Activated B cell treated with CpG ODN at 0.5 μM for 24 hours (primary cell): ENCODE measurements around the gene PRKX. TPM values are rescaled to one million over a fixed set of nuclear protein-coding genes. Genes with fewer than 3 reads are reported as not detected.
"Not testable (repeated sequence)": the region's sequence is repeated elsewhere in the genome, so short reads cannot be mapped to it uniquely, and the experiment has no call there.

Experiments used
- ATAC-seq: fragments of 200-7000 bp; cut with Tn5 transposase; one replicate; pipeline ENCODE4 v1.10.0; 2021; ENCODE audit warnings: low read depth, mild to moderate bottlenecking, moderate library complexity
- CTCF ChIA-PET: fragments of 350-600 bp; sonication (Branson Sonifier 250); formaldehyde crosslinking; loops from one replicate; lab custom pipeline; 2021; ENCODE audit warnings: antibody characterized with exemption; lab: Charles Lee
- POLR2A ChIA-PET: fragments of 350-600 bp; sonication (Branson Sonifier 250); formaldehyde crosslinking; loops from one replicate; lab custom pipeline; 2021; ENCODE audit warnings: antibody characterized with exemption; lab: Charles Lee
- DNase-seq: peaks from one replicate; pipeline ENCODE4 v3.0.0; 2022
- H3K27ac Mint-ChIP-seq: one replicate; pipeline ENCODE4 v1.8.0; 2020; ENCODE audit warnings: mixed read lengths
- H3K27me3 Mint-ChIP-seq: one replicate; pipeline ENCODE4 v1.8.0; 2021; ENCODE audit warnings: mixed read lengths
- H3K36me3 Mint-ChIP-seq: one replicate; pipeline ENCODE4 v1.8.0; 2021; ENCODE audit warnings: low read depth, mixed read lengths
- H3K4me1 Mint-ChIP-seq: one replicate; pipeline ENCODE4 v1.8.0; 2021; ENCODE audit warnings: mixed read lengths
- H3K4me3 Mint-ChIP-seq: one replicate; pipeline ENCODE4 v1.8.0; 2020; ENCODE audit warnings: mild to moderate bottlenecking, mixed read lengths
- H3K9me3 Mint-ChIP-seq: one replicate; pipeline ENCODE4 v1.8.0; 2020; ENCODE audit warnings: mixed read lengths
- CTCF ChIP-seq: fragments of 200-600 bp; IDR thresholded peaks from one replicate; pipeline ENCODE4 v1.8.0; 2022; ENCODE audit warnings: antibody characterized with exemption, mild to moderate bottlenecking
- intact Hi-C: fragments of 100-400 bp; cut with micrococcal nuclease; formaldehyde crosslinking; loops from one replicate; pipeline ENCODE4 v1.15.1; 2024
- total RNA-seq: library from RNA; stranded (reverse); gene quantifications from 2 replicates; pipeline ENCODE4 v1.2.3, GENCODE V29; 2022

The PRKX gene
- total RNA-seq: 23.9 and 24.3 TPM in 2 replicates

DNA sequence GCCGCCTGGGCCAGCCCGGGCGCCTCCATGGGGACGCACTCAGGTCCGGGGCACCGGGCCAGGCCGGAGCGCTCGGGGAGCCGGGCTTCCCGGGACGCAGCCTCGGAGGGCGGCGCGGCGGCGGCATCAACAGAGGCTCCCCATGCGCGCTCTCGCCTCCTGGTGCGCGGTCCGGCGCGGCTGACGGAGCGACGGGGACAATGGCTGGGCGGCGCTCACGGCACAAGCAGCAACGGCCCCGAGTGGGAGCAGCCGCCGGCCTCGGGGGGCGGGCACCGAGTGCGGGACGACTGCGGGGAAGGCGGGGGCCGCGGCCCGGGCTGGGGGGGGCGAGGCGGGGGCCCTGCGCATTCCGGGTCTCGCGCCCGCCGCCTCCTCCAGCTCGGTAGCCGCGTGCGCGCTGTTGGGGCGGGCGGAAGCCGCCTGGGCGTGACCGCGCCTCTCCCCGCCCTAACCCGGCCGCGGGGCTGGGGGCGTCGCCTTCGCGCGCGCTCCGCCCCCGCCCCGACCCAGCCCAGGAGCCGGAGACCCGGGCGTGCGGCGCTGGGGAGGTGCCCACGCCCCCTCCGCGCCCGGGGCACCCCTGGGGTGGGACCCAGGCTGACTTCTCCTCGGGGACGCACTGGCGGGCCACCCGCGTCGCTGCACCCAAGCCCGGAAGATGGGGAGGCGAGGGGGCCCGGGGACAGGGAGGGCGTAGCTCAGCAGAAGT lies at the start of gene PRKX:
Gene PRKX (minus strand): TSS at position 425 of the 712 bp plus-strand sequence. CDS start 396 bp downstream, at position 29.
- DNase-seq (peak; percentile 65), ATAC-seq (peak; percentile 83)
- H3K4me3 Mint-ChIP-seq: peak within 1 kb of the TSS; percentile 91
- H3K36me3 Mint-ChIP-seq: peaks cover 3% of the 10 kb centered on the region
- intact Hi-C loops: loop anchor here (1.0 to 5.0 kb wide), 4 partner anchors 61 to 1224 kb away; partner anchors contain the start of gene CD99
- no peak for TF ChIP-seq CTCF
- peaks cover 20% of the 10 kb centered on the region for H3K4me1 Mint-ChIP-seq
- no peaks in the 10 kb centered on the region for H3K9me3 Mint-ChIP-seq
- ChIA-PET POLR2A (interaction anchor here (0.6 to 1.7 kb wide), 7 partner anchors 13 to 103 kb away, joined by 3 to 14 read pairs (median 3); no protein-coding TSS in a partner anchor), CTCF (no interaction called here)
- peak within 1 kb of the TSS; percentile 73 for H3K27ac Mint-ChIP-seq
- H3K27me3 Mint-ChIP-seq: no peaks in the 10 kb centered on the region

DNA sequence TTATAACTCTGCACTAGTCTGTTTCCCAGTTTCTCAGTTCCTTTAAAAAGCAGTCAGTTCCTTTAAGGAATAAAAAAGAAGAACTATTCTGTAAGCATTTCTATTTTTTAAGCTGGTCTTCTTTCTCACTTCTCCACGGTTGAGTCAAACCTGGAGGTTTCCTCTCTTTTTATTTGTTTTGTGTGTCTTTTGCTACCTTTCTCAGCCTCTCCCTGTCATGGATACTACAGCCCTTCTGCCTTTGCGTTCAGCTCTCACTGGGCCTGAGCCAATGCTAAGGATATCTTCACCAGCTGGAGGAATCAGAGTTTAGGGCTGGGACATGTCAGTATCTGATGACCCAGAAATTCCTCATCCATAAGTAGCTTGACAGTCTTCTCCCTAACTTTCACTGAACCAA lies 49.7 kb upstream of the PRKX start:
- Mint-ChIP-seq H3K9me3 (no peaks in the 10 kb centered on the region), H3K4me1 (no peaks in the 10 kb centered on the region), H3K27ac (no peak overlapping the region), H3K36me3 (no peaks in the 10 kb centered on the region), H3K4me3 (no peak overlapping the region), H3K27me3 (no peaks in the 10 kb centered on the region)
- DNase-seq (no peak), ATAC-seq (no peak)
- TF ChIP-seq CTCF: no peak
- CTCF ChIA-PET: no interaction called here
- intact Hi-C loops: no loop called here
- POLR2A ChIA-PET: no interaction called here

DNA sequence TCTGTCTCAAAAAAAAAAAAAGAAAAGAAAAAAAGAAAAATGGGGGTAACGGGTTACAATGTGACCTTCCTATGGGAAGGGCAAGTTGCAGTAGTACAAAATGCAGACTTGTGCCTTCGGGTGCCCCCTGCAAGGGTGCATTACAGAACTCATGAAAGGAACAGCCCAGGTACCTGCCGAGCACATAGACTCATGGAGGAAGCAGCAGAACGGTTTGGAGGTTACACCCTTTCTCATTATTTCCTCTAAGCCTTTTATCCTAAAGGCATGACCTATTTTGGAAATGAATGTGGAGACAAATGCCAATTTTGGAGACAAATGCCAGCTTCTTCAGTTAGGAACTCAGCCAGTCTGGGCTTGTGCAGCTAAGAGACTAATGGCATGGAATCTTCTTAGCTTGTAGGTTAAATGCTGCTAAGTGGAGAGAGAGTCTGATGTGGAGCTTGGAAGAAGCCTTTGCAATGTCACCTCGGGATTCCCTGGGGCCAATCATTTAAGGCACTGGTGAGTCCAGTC lies 44.1 kb upstream of the PRKX start:
- no peak for ATAC-seq
- Mint-ChIP-seq H3K9me3 (no peaks in the 10 kb centered on the region), H3K27ac (no peak overlapping the region), H3K4me3 (no peak overlapping the region), H3K36me3 (no peaks in the 10 kb centered on the region), H3K4me1 (no peaks in the 10 kb centered on the region), H3K27me3 (no peaks in the 10 kb centered on the region)
- CTCF ChIA-PET: no interaction called here
- POLR2A ChIA-PET: no interaction called here
- no peak for DNase-seq
- no peak for TF ChIP-seq CTCF
- intact Hi-C loops: no loop called here

DNA sequence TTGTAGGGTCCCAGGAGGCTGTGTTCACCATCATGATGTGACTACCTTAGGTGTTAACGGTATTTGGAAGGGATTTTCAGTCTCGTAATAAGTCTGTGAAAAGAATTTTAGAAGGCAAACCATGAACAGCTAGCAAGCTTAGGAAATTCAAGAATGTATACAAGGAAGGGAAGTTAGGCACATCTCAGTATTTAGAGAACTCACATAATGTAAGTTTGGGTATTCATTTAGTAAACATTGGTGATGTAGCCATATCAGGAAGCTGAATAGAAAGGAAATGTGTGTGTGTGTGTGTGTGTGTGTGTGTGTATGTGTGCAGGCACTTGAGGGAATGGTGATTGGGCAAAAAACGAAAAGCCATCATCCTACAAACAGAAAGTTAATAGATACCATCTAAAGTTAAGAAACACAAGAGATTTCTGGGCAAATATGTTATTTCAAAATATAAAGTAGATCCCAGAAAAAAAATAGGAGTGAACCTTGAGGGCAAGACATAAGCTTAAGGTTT lies 34.7 kb upstream of the PRKX start:
- no peaks in the 10 kb centered on the region for H3K27me3 Mint-ChIP-seq
- ATAC-seq (no peak), DNase-seq (no peak)
- peaks cover 4% of the 10 kb centered on the region for H3K4me1 Mint-ChIP-seq
- no peak overlapping the region for H3K4me3 Mint-ChIP-seq
- TF ChIP-seq CTCF: no peak
- no peak overlapping the region for H3K27ac Mint-ChIP-seq
- no peaks in the 10 kb centered on the region for H3K36me3 Mint-ChIP-seq
- POLR2A ChIA-PET: no interaction called here
- intact Hi-C loops: no loop called here
- CTCF ChIA-PET: no interaction called here
- no peaks in the 10 kb centered on the region for H3K9me3 Mint-ChIP-seq

- H3K27me3 Mint-ChIP-seq: no peaks in the 10 kb centered on the region
- CTCF ChIA-PET: no interaction called here
- intact Hi-C loops: no loop called here
- no peak overlapping the region for H3K4me3 Mint-ChIP-seq
- peaks cover 6% of the 10 kb centered on the region for H3K9me3 Mint-ChIP-seq
- ATAC-seq: no peak
- H3K36me3 Mint-ChIP-seq: no peaks in the 10 kb centered on the region
- H3K4me1 Mint-ChIP-seq: peaks cover 4% of the 10 kb centered on the region
- TF ChIP-seq CTCF: no peak
- no peak overlapping the region for H3K27ac Mint-ChIP-seq
- POLR2A ChIA-PET: interaction anchor here (0.6 kb wide), 1 partner anchor 33 kb away, joined by 4 read pairs; no protein-coding TSS in a partner anchor
- DNase-seq: no peak
Observed at GRCh38 chrX:3743801-3744439, 30.5 kb upstream of the PRKX start.

GRCh38 chrX:3740946-3741345 lies 27.5 kb upstream of the PRKX start:
- H3K27me3 Mint-ChIP-seq, H3K4me1 Mint-ChIP-seq, POLR2A ChIA-PET, H3K9me3 Mint-ChIP-seq, intact Hi-C loops, DNase-seq, H3K36me3 Mint-ChIP-seq, H3K27ac Mint-ChIP-seq, H3K4me3 Mint-ChIP-seq, ATAC-seq, CTCF ChIA-PET: not testable (repeated sequence)
